ENCODE data around the gene PLEKHA5. TPM values are rescaled to one million over a fixed set of nuclear protein-coding genes. Genes with fewer than 3 reads are reported as not detected.

Gene PLEKHA5
- total and polyA plus RNA-seq, 4 donors, result 4.9 to 88.5 (median 20.9) TPM

DNA sequence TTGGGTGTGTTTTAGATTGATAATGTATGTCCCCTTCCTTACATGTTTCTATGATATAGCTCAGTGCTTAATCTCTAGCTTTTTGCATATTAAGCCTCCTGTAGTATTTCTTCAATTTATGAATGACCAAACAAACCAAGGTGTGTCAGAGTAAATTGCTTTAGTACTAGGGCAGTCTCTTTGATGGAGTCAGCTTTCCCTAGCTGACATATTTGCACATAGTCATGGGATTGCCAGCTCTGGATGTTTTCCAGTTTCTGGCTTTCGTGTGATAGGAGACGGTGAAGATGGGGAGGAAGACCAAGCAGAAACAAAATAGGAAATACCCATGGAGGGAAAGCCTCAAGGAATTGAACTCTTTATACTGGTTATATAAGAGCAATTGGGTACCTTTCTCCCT lies 148.9 kb downstream of the PLEKHA5 start:
- 86 to 95% methylated on average over 2 of the region's 2 CpGs for WGBS, 2 donors
- H3K27me3 ChIP-seq (ENCODE audit: control insufficient read depth in 3 of 3, insufficient read depth in 3 of 3, low read length in 2 of 3), result no peaks in the 10 kb centered on the region
- H3K4me1 ChIP-seq (ENCODE audit: control insufficient read depth in 5 of 5, insufficient read depth in 5 of 5, low read length in 5 of 5), result peaks cover 0 to 8% (median 0%) of the 10 kb centered on the region in 5 donors
- H3K4me3 ChIP-seq, result no peak overlapping the region
- TF ChIP-seq, protein P1, sequence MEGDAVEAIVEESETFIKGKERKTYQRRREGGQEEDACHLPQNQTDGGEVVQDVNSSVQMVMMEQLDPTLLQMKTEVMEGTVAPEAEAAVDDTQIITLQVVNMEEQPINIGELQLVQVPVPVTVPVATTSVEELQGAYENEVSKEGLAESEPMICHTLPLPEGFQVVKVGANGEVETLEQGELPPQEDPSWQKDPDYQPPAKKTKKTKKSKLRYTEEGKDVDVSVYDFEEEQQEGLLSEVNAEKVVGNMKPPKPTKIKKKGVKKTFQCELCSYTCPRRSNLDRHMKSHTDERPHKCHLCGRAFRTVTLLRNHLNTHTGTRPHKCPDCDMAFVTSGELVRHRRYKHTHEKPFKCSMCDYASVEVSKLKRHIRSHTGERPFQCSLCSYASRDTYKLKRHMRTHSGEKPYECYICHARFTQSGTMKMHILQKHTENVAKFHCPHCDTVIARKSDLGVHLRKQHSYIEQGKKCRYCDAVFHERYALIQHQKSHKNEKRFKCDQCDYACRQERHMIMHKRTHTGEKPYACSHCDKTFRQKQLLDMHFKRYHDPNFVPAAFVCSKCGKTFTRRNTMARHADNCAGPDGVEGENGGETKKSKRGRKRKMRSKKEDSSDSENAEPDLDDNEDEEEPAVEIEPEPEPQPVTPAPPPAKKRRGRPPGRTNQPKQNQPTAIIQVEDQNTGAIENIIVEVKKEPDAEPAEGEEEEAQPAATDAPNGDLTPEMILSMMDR (IDR thresholded peaks at IDR 0.05; ENCODE audit: control extremely low read depth, extremely low read depth), result no peak
- no peaks in the 10 kb centered on the region for H3K9me3 ChIP-seq (ENCODE audit: control insufficient read depth in 4 of 4, insufficient read depth in 3 of 4, low read length in 3 of 4)
- H3K9ac ChIP-seq (ENCODE audit: insufficient read depth in 1 of 2, low read length in 2 of 2), result no peak overlapping the region
- ATAC-seq (ENCODE audit: insufficient read depth, low FRiP score), result no peak
- no peak for DNase-seq
- H3K27ac ChIP-seq (ENCODE audit: low read depth in 1 of 2, low read length in 1 of 2), result no peak overlapping the region
- peaks cover 2 to 17% (median 10%) of the 10 kb centered on the region in 4 donors for H3K36me3 ChIP-seq (ENCODE audit: control insufficient read depth in 4 of 4, insufficient read depth in 4 of 4, low read length in 4 of 4)

DNA sequence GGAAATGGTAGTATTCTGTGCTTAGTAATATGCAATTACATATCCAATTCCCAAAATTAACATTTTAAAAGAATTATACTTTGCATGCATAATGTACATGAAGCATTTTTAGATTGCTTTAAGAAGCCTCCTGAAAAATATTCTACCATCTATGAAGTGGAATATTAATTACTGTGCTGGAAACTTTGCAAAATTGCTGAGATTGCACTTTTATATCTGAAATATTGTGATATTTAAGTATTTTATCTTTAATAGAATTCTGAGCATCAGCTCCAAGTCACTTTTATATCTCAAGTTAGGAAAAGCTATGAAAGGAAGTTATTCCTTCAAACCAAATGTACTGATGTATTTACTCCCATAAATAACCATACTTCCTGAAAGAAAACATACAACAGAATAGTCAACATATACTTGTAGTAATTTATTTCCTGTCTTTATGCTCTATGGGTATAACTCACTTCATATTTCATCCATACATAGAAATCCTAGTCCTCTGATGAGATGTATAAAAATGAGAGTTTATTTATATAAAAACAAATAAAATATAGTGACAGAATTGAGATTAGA lies 152.7 kb downstream of the PLEKHA5 start:
- H3K27me3 ChIP-seq (ENCODE audit: control insufficient read depth in 3 of 3, insufficient read depth in 3 of 3, low read length in 2 of 3), result no peaks in the 10 kb centered on the region
- TF ChIP-seq, protein P1 (IDR thresholded peaks at IDR 0.05; ENCODE audit: control extremely low read depth, extremely low read depth), result no peak
- ATAC-seq (ENCODE audit: insufficient read depth, low FRiP score), result no peak

DNA sequence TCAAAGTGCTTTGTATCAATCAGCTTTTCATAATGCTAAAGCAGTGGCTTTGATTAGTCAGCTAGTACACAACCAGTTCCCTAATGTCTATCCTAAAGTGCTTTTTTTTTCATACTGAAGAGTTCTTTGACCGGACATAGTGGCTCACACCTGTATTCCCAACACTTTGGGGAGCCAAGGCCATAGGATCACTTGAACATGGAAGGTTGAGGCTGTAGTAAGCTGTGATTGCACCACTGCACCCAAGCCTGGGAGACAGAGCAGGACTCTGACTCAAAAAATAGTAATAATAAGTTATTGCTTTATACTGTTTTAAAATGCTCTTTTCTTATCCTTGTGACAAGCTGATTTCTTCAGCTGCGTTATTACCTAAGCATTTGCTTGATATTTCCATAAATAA lies 155.1 kb downstream of the PLEKHA5 start:
- Histone ChIP-seq H3K27me3 (ENCODE audit: control insufficient read depth in 3 of 3, insufficient read depth in 3 of 3, low read length in 2 of 3) (no peaks in the 10 kb centered on the region), H3K27ac (ENCODE audit: low read depth in 1 of 2, low read length in 1 of 2) (no peak overlapping the region), H3K4me3 (no peak overlapping the region), H3K9me3 (ENCODE audit: control insufficient read depth in 4 of 4, insufficient read depth in 3 of 4, low read length in 3 of 4) (no peaks in the 10 kb centered on the region), H3K9ac (ENCODE audit: insufficient read depth in 1 of 2, low read length in 2 of 2) (no peak overlapping the region), H3K4me1 (ENCODE audit: control insufficient read depth in 5 of 5, insufficient read depth in 5 of 5, low read length in 5 of 5) (peaks cover 0 to 2% (median 0%) of the 10 kb centered on the region in 5 donors), H3K36me3 (ENCODE audit: control insufficient read depth in 4 of 4, insufficient read depth in 4 of 4, low read length in 4 of 4) (peaks cover 3 to 16% (median 5%) of the 10 kb centered on the region in 4 donors)
- ATAC-seq (ENCODE audit: insufficient read depth, low FRiP score) (no peak), DNase-seq (no peak)
- WGBS, 2 donors, result 92 to 93% methylated on average over 2 of the region's 2 CpGs
- TF ChIP-seq, protein P1 (IDR thresholded peaks at IDR 0.05; ENCODE audit: control extremely low read depth, extremely low read depth), result no peak

More for the DNA sequence above, 152.7 kb downstream of the PLEKHA5 start:
- Histone ChIP-seq H3K9ac (ENCODE audit: insufficient read depth in 1 of 2, low read length in 2 of 2) (no peak overlapping the region), H3K36me3 (ENCODE audit: control insufficient read depth in 4 of 4, insufficient read depth in 4 of 4, low read length in 4 of 4) (peaks cover 3 to 13% (median 5%) of the 10 kb centered on the region in 4 donors), H3K9me3 (ENCODE audit: control insufficient read depth in 4 of 4, insufficient read depth in 3 of 4, low read length in 3 of 4) (no peaks in the 10 kb centered on the region), H3K4me3 (no peak overlapping the region), H3K27ac (ENCODE audit: low read depth in 1 of 2, low read length in 1 of 2) (no peak overlapping the region), H3K4me1 (ENCODE audit: control insufficient read depth in 5 of 5, insufficient read depth in 5 of 5, low read length in 5 of 5) (peaks cover 0 to 2% (median 0%) of the 10 kb centered on the region in 5 donors)
- no peak for DNase-seq

Measured in lung (tissue), 12 donors.